Keratinocyte (primary cell): Measurements from ENCODE around the gene C3orf49.

Source experiments
- CTCF ChIP-seq, 3 experiments: IDR thresholded peaks in 1 of 3; conservative IDR thresholded peaks in 1 of 3; optimal IDR thresholded peaks in 1 of 3; 2 replicates in 2 of 3; 3 replicates in 1 of 3; pipeline versions ENCODE3 to v1.5.1; 2011; ENCODE audit warnings: low read length in 3 of 3, mild to moderate bottlenecking in 3 of 3, moderate library complexity in 2 of 3, control low read depth in 1 of 3, inconsistent platforms in 1 of 3; ENCODE audit not compliant: insufficient read depth in 2 of 3; ENCODE audit errors: extremely low read depth in 1 of 3
- EZH2 ChIP-seq: IDR thresholded peaks from one replicate; pipeline ENCODE4 v1.6.1; 2012; ENCODE audit warnings: inconsistent platforms, mild to moderate bottlenecking, low read length, moderate library complexity

- TF ChIP-seq EZH2, result no peak
- no peak for TF ChIP-seq CTCF (optimal IDR thresholded peaks at IDR 0.05 in 1 of 3, IDR thresholded peaks at IDR 0.05 in 1 of 3, conservative IDR thresholded peaks at IDR 0.05 in 1 of 3; ENCODE audit: extremely low read depth in 1 of 3, insufficient read depth in 2 of 3, low read length in 3 of 3)
Observed at GRCh38 chr3:63855333-63855940, 36.3 kb downstream of the C3orf49 start.
